ENCODE measurements around the gene METTL23. TPM values are rescaled to one million over a fixed set of nuclear protein-coding genes. Genes with fewer than 3 reads are reported as not detected.

METTL23 gene
- polyA plus RNA-seq, 3 donors = 37.9 to 71.3 (median 56.5) TPM

GRCh38 chr17:76687298-76688164, 39.1 kb upstream of the METTL23 start:
- Mint-ChIP-seq H3K27ac (no peak overlapping the region), H3K4me3 (no peak overlapping the region), H3K27me3 (ENCODE audit: low read depth in 3 of 3) (peaks cover 0 to 2% (median 2%) of the 10 kb centered on the region in 3 donors), H3K36me3 (no peaks in the 10 kb centered on the region), H3K9me3 (no peaks in the 10 kb centered on the region), H3K4me1 (no peaks in the 10 kb centered on the region)
- H3K27ac ChIP-seq (ENCODE audit: low read depth in 1 of 2, low read length in 2 of 2) = no peak overlapping the region
- no peaks in the 10 kb centered on the region for H3K27me3 ChIP-seq (ENCODE audit: control insufficient read depth in 2 of 2, insufficient read depth in 2 of 2, low read length in 2 of 2)
- no peak overlapping the region for H3K4me2 ChIP-seq (replicated peaks; ENCODE audit: extremely low read depth, low read length, poor library complexity, severe bottlenecking)
- no peaks in the 10 kb centered on the region for H3K9me3 ChIP-seq (replicated peaks in 1 of 2; ENCODE audit: control insufficient read depth in 1 of 2, insufficient read depth in 1 of 2, low read length in 2 of 2)
- TF ChIP-seq CTCF (IDR thresholded peaks at IDR 0.05) = no peak
- H3K36me3 ChIP-seq (replicated peaks in 1 of 2; ENCODE audit: control insufficient read depth in 1 of 2, insufficient read depth in 2 of 2, low read length in 2 of 2) = no peaks in the 10 kb centered on the region
- DNase-seq = no peak
- no peak overlapping the region for H3K4me3 ChIP-seq (replicated peaks in 1 of 3; ENCODE audit: low read depth in 2 of 3, low read length in 3 of 3)
- no peaks in the 10 kb centered on the region for H3K4me1 ChIP-seq (ENCODE audit: control insufficient read depth in 1 of 2, insufficient read depth in 2 of 2, low read length in 2 of 2)
- H3K9ac ChIP-seq (ENCODE audit: insufficient read depth, low read length, poor library complexity, severe bottlenecking) = no peak overlapping the region
- intact Hi-C loops (cut with micrococcal nuclease) = no loop called here
- WGBS (ENCODE audit: insufficient coverage) = 94% methylated on average over 14 of the region's 26 CpGs
- no peaks in the 10 kb centered on the region for H3K79me2 ChIP-seq (ENCODE audit: insufficient read depth, low read length)
- no peak overlapping the region for H2AFZ ChIP-seq (ENCODE audit: insufficient read depth, low read depth, low read length, poor library complexity, severe bottlenecking)
- H4K20me1 ChIP-seq (ENCODE audit: insufficient read depth, low read length) = no peaks in the 10 kb centered on the region

- H3K27me3 Mint-ChIP-seq (ENCODE audit: low read depth in 3 of 3) = peaks cover 0 to 6% (median 2%) of the 10 kb centered on the region in 3 donors
- Histone ChIP-seq H3K36me3 (replicated peaks in 1 of 2; ENCODE audit: control insufficient read depth in 1 of 2, insufficient read depth in 2 of 2, low read length in 2 of 2) (no peaks in the 10 kb centered on the region), H3K9me3 (replicated peaks in 1 of 2; ENCODE audit: control insufficient read depth in 1 of 2, insufficient read depth in 1 of 2, low read length in 2 of 2) (no peaks in the 10 kb centered on the region), H3K79me2 (ENCODE audit: insufficient read depth, low read length) (no peaks in the 10 kb centered on the region), H3K27ac (ENCODE audit: low read depth in 1 of 2, low read length in 2 of 2) (no peak overlapping the region), H3K4me3 (replicated peaks in 1 of 3; ENCODE audit: low read depth in 2 of 3, low read length in 3 of 3) (no peak overlapping the region), H3K4me1 (ENCODE audit: control insufficient read depth in 1 of 2, insufficient read depth in 2 of 2, low read length in 2 of 2) (no peaks in the 10 kb centered on the region), H2AFZ (ENCODE audit: insufficient read depth, low read depth, low read length, poor library complexity, severe bottlenecking) (no peak overlapping the region), H4K20me1 (ENCODE audit: insufficient read depth, low read length) (no peaks in the 10 kb centered on the region), H3K9ac (ENCODE audit: insufficient read depth, low read length, poor library complexity, severe bottlenecking) (no peak overlapping the region), H3K27me3 (ENCODE audit: control insufficient read depth in 2 of 2, insufficient read depth in 2 of 2, low read length in 2 of 2) (no peaks in the 10 kb centered on the region), H3K4me2 (replicated peaks; ENCODE audit: extremely low read depth, low read length, poor library complexity, severe bottlenecking) (no peak overlapping the region)
- no peaks in the 10 kb centered on the region for H3K36me3 Mint-ChIP-seq
- WGBS (ENCODE audit: insufficient coverage) = 91% methylated on average over 10 of the region's 11 CpGs
- no peak for TF ChIP-seq CTCF (IDR thresholded peaks at IDR 0.05)
- H3K27ac Mint-ChIP-seq = peak overlapping the region in 1 of 7 donors; percentile 82
- intact Hi-C loops (cut with micrococcal nuclease) = no loop called here
- no peak for DNase-seq
- no peak overlapping the region for H3K4me3 Mint-ChIP-seq
- H3K9me3 Mint-ChIP-seq = no peaks in the 10 kb centered on the region
- H3K4me1 Mint-ChIP-seq = no peaks in the 10 kb centered on the region
Measured at GRCh38 chr17:76688165-76688622, 38.4 kb upstream of the METTL23 start.

All from CD14-positive monocyte (primary cell).